Measurements from ENCODE around the gene MXRA7.

MXRA7 gene

DNA sequence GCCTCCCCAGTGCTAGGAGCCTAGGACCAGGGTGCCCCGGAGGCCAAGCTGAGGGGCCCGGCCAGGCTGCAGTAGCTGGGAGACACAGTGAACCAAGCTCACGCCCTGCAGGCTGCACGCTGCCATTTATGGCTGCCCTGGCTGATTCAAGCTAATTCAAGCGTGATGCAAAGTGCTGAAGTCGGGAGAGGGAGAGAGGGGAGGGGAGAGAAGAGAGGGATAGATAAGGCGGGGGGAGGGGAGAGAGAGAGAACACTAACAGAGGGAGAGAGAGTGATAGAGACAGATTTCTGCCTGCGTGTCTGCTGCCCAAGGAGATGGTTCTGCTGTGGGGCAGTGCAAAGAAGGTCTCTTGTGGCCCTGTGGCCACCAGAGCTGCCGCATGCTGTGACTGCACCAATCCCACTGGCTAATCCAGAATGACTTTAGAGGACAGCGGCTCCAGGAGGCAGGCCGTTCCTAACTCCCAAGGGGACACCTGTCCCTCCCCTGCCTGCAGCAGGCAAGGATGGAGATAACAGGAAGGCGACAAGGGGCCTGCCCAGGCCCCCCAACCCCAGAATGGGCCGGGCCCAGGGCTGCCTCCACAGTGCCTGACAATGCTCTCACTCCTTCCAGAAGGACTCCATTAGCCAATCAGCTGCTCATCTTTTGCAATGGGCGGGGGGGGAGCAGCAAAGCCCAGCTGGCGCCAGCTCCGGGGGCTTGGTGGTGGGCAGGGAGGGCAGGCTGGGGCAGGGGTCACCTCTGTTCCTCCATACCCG, 12.9 kb downstream of the MXRA7 start:
- FAIRE-seq (no peak), DNase-seq (ENCODE audit: insufficient read length, low spot score) (no peak)

DNA sequence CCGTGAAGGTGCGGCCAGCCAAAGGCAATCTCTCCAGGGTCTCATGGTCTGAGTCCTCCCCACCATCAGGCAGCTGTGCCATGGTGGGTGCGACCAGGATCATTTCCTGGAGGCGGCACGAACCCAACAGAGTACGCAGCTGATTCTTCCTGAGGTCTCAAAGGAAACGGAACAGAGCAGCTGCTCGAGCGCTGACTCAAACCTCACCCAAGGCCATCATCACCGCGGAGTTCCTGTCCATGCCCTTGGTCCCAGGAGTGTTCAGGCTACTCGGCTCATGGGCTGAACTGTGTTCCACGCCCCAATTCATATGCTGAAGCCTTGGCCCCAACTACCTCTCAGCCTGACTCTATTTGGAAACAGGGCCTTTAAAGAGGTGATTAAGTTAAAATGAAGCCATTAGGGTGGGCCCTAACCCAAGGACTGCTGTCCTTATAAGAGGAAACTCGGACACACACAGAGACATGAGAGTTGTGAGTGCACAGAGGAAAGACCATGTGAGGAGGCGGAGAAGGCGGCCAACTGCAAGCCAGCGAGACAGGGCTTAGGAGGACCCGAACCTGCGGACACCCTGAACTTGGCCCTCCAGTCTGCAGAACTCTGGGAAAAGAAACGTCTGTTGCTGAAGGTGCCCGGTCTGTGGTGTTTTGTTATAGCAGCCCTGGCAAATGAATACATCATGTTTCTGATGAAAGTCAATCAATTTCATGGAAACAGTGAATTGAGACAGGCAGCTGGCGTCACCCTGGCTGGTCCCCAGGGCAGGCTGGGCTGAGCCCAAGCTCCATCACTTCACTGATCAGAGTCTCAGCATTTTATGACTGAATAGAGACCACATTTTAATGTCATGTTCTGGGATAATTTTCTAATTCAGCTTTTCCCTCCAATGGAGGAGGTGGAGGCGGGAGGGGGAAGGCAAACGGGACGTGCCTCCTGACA, 13.7 kb downstream of the MXRA7 start:
- peak; percentile 72 for DNase-seq (ENCODE audit: insufficient read length, low spot score)

GRCh38 chr17:76695059-76695831, 15.5 kb downstream of the MXRA7 start:
- FAIRE-seq = no peak

More for the DNA sequence above, 13.7 kb downstream of the MXRA7 start:
- peak; percentile 97 for FAIRE-seq

DNA sequence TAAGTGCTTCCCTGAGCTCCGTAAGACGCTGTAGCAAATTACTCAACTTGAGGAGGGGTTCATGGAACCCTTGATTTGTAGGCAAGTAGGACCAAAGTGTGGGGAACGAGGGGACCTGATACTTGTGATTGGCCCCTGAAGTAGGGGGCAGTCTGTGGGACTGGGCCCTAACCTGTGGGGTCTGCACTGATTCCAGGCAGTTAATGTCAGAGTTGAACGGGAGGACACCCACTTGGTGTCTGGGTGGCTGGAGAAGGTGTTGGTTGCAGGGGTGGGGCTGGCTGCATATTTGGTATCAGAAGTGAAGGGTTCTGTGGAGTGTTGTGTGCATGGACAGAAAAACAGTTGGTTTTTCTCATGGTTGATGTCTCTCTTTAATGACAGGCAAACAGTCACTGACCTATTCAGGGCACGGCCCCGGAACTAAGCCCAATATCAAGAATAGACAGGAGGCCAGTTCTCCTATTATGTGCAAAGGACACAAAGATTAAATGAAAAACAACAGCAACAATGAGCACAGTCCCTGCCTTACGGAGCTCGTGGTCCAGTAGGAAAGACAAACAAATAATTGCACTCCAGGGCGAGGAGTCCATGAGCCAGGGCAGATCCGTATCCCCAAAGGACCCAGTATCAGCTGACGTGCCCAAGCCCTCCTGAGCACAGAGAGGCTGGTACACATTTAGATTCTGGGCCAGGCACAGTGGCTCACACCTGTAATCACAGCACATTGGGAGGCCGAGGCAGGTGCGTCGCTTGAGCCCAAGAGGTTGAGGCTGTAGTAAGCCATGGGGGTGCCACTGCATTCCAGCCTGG, 19.2 kb downstream of the MXRA7 start:
- FAIRE-seq (no peak), DNase-seq (ENCODE audit: insufficient read length, low spot score) (no peak)

More at GRCh38 chr17:76695059-76695831, 15.5 kb downstream of the MXRA7 start:
- no peak for DNase-seq (ENCODE audit: insufficient read length, low spot score)

- FAIRE-seq = no peak
- DNase-seq (ENCODE audit: insufficient read length, low spot score) = no peak
Observed at GRCh38 chr17:76690596-76691280, 20.0 kb downstream of the MXRA7 start.

DNA sequence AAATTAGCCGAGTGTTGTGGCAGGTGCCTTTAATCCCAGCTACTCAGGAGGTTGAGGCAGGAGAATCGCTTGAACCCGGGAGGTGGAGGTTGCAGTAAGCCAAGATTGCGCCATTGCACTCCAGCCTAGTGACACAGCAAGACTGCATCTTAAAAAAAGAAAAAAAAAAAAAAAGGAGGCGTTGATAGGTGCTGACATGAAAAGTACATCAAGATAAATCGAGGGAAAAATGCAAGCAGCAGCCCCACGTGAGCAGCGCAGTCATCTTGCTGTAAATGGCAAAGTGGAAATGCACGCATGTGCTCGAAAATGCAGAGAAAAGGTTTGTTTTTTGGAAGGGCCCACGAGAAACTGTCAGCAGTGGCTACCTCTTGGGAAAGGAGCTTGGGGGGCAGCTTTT, 20.9 kb downstream of the MXRA7 start:
- no peak for FAIRE-seq
- DNase-seq (ENCODE audit: insufficient read length, low spot score) = no peak

- FAIRE-seq = no peak
- no peak for DNase-seq (ENCODE audit: insufficient read length, low spot score)
Observed at GRCh38 chr17:76688165-76688622, 22.6 kb downstream of the MXRA7 start.

GRCh38 chr17:76687298-76688164, 23.2 kb downstream of the MXRA7 start:
- FAIRE-seq (no peak), DNase-seq (ENCODE audit: insufficient read length, low spot score) (no peak)

GRCh38 chr17:76686538-76687297, 24.0 kb downstream of the MXRA7 start:
- DNase-seq (ENCODE audit: insufficient read length, low spot score) (no peak), FAIRE-seq (no peak)

GRCh38 chr17:76685846-76686245, 24.9 kb downstream of the MXRA7 start:
- FAIRE-seq (no peak), DNase-seq (ENCODE audit: insufficient read length, low spot score) (no peak)

GRCh38 chr17:76685366-76685765, 25.4 kb downstream of the MXRA7 start:
- FAIRE-seq (no peak), DNase-seq (ENCODE audit: insufficient read length, low spot score) (no peak)

DNA sequence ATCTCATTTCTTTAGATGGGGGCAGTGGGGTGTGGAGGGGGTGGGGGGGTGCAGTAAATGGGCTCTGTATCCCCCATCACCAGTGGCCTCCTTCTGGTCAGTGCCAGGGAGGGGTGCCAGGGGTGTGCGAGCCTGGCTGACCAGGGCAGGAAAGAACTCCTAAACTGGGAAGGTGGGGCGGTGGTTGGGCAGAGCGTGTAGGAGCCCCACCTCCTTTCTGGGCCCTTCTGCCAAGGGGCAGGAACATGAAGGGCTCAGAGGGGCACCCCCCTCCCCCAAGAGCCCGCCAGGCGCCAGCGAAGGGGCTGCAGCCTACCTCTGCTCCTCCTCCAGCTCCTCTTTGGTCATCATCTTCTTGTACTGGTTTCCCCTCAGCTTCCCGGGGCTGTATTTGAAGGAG, 26.0 kb downstream of the MXRA7 start:
- FAIRE-seq = no peak
- DNase-seq (ENCODE audit: insufficient read length, low spot score) = no peak

DNA sequence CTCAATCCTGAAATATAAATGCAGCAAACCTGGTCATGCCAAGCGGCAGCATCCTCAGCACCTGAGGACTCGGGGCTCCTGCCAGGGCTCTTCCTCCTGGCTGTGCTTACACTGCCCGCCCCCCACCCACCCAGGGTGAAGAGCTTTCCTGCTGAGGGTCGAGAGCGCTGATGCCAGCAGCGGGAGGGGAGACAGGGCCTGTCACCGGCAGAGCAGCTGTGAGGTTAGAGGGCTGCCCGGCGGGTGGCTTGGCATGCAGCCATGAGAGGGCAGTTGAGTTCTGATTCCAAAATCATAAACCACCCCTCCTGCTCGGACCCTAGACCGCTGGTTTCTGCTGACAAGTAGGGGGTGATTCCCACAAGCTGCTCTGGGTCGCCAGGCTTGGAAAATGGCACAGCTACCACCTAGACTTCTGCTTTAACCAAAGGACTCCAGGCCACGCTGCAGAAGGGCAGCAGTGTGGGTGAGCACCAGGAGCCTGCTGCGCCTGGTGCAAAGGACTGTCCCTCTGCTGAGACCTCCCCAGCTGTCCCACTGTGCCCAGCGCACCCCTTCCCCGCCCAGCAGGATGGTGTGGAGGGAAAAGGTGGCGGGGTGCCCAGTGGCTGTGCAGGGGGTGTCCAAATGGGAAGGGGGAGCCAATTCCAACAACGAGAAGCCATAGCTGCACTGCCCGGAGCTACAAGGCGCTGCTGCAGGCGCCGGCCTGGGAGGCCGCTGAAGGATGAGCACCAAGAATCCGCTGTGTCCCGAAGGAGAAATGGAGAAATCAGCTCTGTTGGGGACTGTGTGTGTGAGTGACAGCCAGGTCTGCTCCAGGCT, 26.6 kb downstream of the MXRA7 start:
- FAIRE-seq (no peak), DNase-seq (ENCODE audit: insufficient read length, low spot score) (no peak)

DNA sequence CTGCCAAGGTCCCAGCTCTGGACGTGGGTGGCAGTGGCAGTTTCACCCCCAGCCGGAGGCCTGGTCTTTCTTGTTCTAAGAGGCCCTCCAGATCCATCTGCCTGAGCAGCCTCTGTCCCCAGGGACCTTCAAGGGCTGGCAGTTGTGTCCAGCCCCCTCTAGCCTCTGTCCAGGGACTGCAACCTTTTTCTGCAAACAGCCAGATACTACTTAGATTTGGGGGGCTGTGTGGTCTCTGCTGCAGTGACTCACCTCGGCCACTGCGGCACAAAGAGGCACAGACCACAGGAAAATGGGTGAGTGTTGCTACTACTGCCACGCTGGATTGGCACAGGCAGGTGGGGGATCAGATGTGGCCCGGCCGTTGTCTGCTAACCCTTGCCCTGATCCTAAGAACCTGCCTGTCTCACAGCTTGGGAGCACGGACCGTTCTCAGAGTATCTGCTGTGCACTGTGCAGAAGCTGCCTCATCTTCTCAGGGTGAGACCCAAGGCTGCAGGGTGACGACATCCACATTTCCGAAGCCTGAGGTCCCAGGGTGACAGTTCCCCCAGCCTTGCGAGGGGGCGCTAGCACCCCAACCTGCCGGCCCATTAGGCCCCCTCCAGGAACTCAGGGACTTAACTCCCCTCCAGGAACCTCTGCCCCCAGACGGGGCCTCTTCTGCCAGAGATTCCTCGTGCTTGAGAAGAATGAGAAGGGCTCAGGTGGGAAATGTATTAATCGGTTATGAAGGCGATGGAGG, 27.6 kb downstream of the MXRA7 start:
- no peak for FAIRE-seq
- no peak for DNase-seq (ENCODE audit: insufficient read length, low spot score)

DNA sequence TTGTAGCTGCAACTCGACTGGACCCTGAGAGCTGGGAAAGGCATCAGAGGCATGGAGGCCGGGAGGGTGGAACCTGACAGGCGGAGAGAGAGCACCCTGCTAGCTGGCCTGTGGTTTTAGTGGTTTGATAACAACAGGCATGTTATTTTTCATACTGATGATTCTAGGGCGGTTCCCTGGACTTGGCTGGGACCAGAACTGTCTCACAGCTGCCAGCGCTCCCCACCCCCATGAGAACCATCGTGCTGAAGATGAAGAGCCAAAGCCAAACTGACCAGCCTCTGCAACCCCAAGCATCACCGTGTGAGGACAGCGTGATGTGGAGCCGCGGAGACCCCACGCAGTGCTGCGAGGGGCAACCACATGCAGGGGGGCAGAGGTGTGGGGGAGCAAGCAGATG, 28.5 kb downstream of the MXRA7 start:
- no peak for DNase-seq (ENCODE audit: insufficient read length, low spot score)
- FAIRE-seq = no peak
